HepG2 (cell line): ENCODE data around the gene SLC39A3. TPM values are rescaled to one million over a fixed set of nuclear protein-coding genes. Genes with fewer than 3 reads are reported as not detected.

ENCODE experiments used
- ATAC-seq: fragments of 200-7000 bp; cut with Tn5 transposase; 3 replicates; pipeline ENCODE4 v1.9.1; 2020; ENCODE audit warnings: mild to moderate bottlenecking, moderate library complexity
- BruUV-seq: library from RNA; stranded (reverse); fragments of 400-500 nt; replicated peaks from 2 replicates; lab custom pipeline; 2021; lab: Mats Ljungman, UMichigan
- CTCF ChIA-PET: fragments of 300-600 bp; formaldehyde crosslinking; extraction: SDS; loops from one replicate; lab custom pipeline; 2021; ENCODE audit warnings: low total read pairs, inconsistent platforms, low intra/inter-chr PET ratio; lab: Yijun Ruan, JAX
- POLR2A ChIA-PET: fragments of 350-600 bp; sonication (Branson Sonifier 250); formaldehyde crosslinking; loops from one replicate; lab custom pipeline; 2020; ENCODE audit warnings: antibody characterized with exemption, inconsistent platforms; lab: Yijun Ruan, JAX
- DNase-seq: peaks from one replicate; pipeline ENCODE4 v3.0.0-alpha.2; 2015; ENCODE audit warnings: low spot score
- FAIRE-seq: peaks from 3 replicates; lab custom pipeline; 2011; peaks lifted over from hg19 to GRCh38; lab: Jason Lieb, UNC
- H2AFZ ChIP-seq: one replicate; pipeline ENCODE4 v1.6.1; 2011; ENCODE audit warnings: low read length, inconsistent platforms
- H3K27ac ChIP-seq: fragments of 300-600 bp; 3 replicates; pipeline ENCODE4 v1.8.0; 2011; ENCODE audit warnings: mixed run types, mild to moderate bottlenecking, mixed read lengths, low read length, inconsistent platforms; ENCODE audit not compliant: insufficient read depth; ENCODE audit errors: extremely low read length
- H3K27me3 ChIP-seq, 2 experiments: fragments of 200-600 bp in 1 of 2; 2 replicates in 1 of 2; 3 replicates in 1 of 2; pipeline versions ENCODE4 v1.6.0 to v1.8.0; 2011; ENCODE audit warnings: low read length in 2 of 2, mild to moderate bottlenecking in 2 of 2, moderate library complexity in 2 of 2, inconsistent platforms in 1 of 2; ENCODE audit not compliant: insufficient read depth in 2 of 2, control insufficient read depth in 1 of 2
- H3K36me3 ChIP-seq, 2 experiments: fragments of 200-600 bp in 1 of 2; replicated peaks in 1 of 2; 2 replicates in 1 of 2; 3 replicates in 1 of 2; pipeline versions ENCODE4 v1.5.1 to v1.8.0; 2011; ENCODE audit warnings: low read length in 2 of 2, inconsistent platforms in 1 of 2; ENCODE audit not compliant: insufficient read depth in 2 of 2, control insufficient read depth in 1 of 2
- H3K4me1 ChIP-seq: 2 replicates; pipeline ENCODE4 v1.5.1; 2012; ENCODE audit warnings: low read length, inconsistent platforms; ENCODE audit not compliant: insufficient read depth
- H3K4me2 ChIP-seq: 2 replicates; pipeline ENCODE4 v1.6.0; 2011; ENCODE audit warnings: low read depth, low read length, inconsistent platforms
- H3K4me3 ChIP-seq, 3 experiments: fragments of 200-600 bp in 1 of 3; sonication (generic), shearing (Covaris generic) in 1 of 3; replicated peaks in 1 of 3; 2 replicates each; pipeline ENCODE4 v1.5.1; 2011 to 2016; ENCODE audit warnings: low read length in 3 of 3, inconsistent platforms in 2 of 3, low read depth in 2 of 3, mild to moderate bottlenecking in 2 of 3, control low read depth in 1 of 3, mixed read lengths in 1 of 3; ENCODE audit not compliant: insufficient read depth in 1 of 3
- H3K79me2 ChIP-seq: one replicate; pipeline ENCODE4 v1.6.1; 2011; ENCODE audit warnings: low read length, inconsistent platforms; ENCODE audit not compliant: insufficient read depth
- H3K9ac ChIP-seq: 2 replicates; pipeline ENCODE4 v1.6.0; 2011; ENCODE audit warnings: mild to moderate bottlenecking, low read depth, low read length, inconsistent platforms; ENCODE audit not compliant: insufficient read depth
- H3K9me3 ChIP-seq: 2 replicates; pipeline ENCODE4 v1.5.1; 2012; ENCODE audit warnings: mild to moderate bottlenecking, low read length
- H4K20me1 ChIP-seq: 2 replicates; pipeline ENCODE4 v1.6.0; 2011; ENCODE audit warnings: inconsistent platforms, mild to moderate bottlenecking, low read length, moderate library complexity; ENCODE audit not compliant: insufficient read depth
- ADNP ChIP-seq: sonication (generic); formaldehyde crosslinking; IDR thresholded peaks from 2 replicates; pipeline ENCODE4 v1.4.0; 2020; ENCODE audit warnings: missing genetic modification reagents
- EP300 ChIP-seq, 3 experiments: sonication (generic) in 1 of 3; formaldehyde crosslinking in 1 of 3; IDR thresholded peaks; 2 replicates each; pipeline versions ENCODE4 v1.5.1 to v1.6.1; 2011 to 2020; ENCODE audit warnings: low read depth in 2 of 3, low read length in 2 of 3, borderline replicate concordance in 1 of 3, improper control_type of control experiment in 1 of 3, mild to moderate bottlenecking in 1 of 3, missing genetic modification reagents in 1 of 3, moderate library complexity in 1 of 3
- RFX5 ChIP-seq: IDR thresholded peaks from 2 replicates; pipeline ENCODE4 v1.6.1; 2011; ENCODE audit warnings: low read depth, low read length, improper control_type of control experiment
- SETDB1 ChIP-seq: sonication (generic); formaldehyde crosslinking; IDR thresholded peaks from 2 replicates; pipeline ENCODE4 v1.5.1; 2020; ENCODE audit warnings: missing genetic modification reagents, mild to moderate bottlenecking, borderline replicate concordance
- SNAPC2 ChIP-seq: sonication (generic); formaldehyde crosslinking; IDR thresholded peaks from 2 replicates; pipeline ENCODE4 v1.8.1; 2022; ENCODE audit warnings: mild to moderate bottlenecking, missing genetic modification reagents
- TEAD3 ChIP-seq: optimal IDR thresholded peaks from 2 replicates; pipeline ENCODE3; 2016; ENCODE audit warnings: borderline replicate concordance
- XBP1 ChIP-seq: sonication (generic); formaldehyde crosslinking; IDR thresholded peaks from 2 replicates; pipeline ENCODE4 v1.5.0; 2020; ENCODE audit warnings: missing genetic modification reagents
- ZFY ChIP-seq: sonication (generic); formaldehyde crosslinking; IDR thresholded peaks from 2 replicates; pipeline ENCODE4 v1.4.0; 2020; ENCODE audit warnings: missing genetic modification reagents
- ZNF563 ChIP-seq: sonication (generic); formaldehyde crosslinking; IDR thresholded peaks from 2 replicates; pipeline ENCODE4 v1.8.0; 2022; ENCODE audit warnings: mild to moderate bottlenecking, moderate library complexity, missing genetic modification reagents
- ZNF788 ChIP-seq: sonication (generic); formaldehyde crosslinking; IDR thresholded peaks from 2 replicates; pipeline ENCODE4 v1.5.0; 2020; ENCODE audit warnings: mild to moderate bottlenecking, missing genetic modification reagents, borderline replicate concordance
- WGBS: methylation state at CpG from one replicate; pipeline ENCODE4 v1.1.6; 2017; ENCODE audit warnings: low lambda C conversion rate; 5-methylcytosine and 5-hydroxymethylcytosine counted together
- in situ Hi-C: cut with HindIII; loops from 2 replicates; pipeline ENCODE4 v1.10.0; 2017; ENCODE audit warnings: low pct_unique_long_range_greater_than_20kb; ENCODE audit not compliant: extremely low pct_ligation_motif_present
- intact Hi-C: fragments of 100-400 bp; cut with micrococcal nuclease; formaldehyde crosslinking; loops from one replicate; pipeline ENCODE4 v1.10.0; 2022; ENCODE audit not compliant: unreplicated experiment
- polyA plus RNA-seq, 8 experiments: library from polyadenylated mRNA; depleted of rRNA in 3 of 8; stranded (reverse) in 7 of 8; unstranded in 1 of 8; fragments of >200 nt; fragmentation: Illumina TruSeq in 4 of 8; extraction: Trizol in 4 of 8; gene quantifications; 2 replicates each; pipeline versions ENCODE4 v1.2.1 to v1.2.3, GENCODE V29; 2011 to 2016; ENCODE audit warnings: low read depth in 4 of 8, missing spikeins in 1 of 8, mixed read lengths in 1 of 8; ENCODE audit not compliant: insufficient read depth in 1 of 8
- total RNA-seq, 5 experiments: library from RNA; depleted of rRNA; stranded (reverse); fragments of >200 nt; fragmentation: Illumina TruSeq; extraction: Trizol; gene quantifications; 2 replicates each; pipeline ENCODE4 v1.2.3, GENCODE V29; 2016; ENCODE audit warnings: low read depth in 1 of 5

Gene SLC39A3
- total and polyA plus RNA-seq, 2 of the 13 experiments (the other 11 are each of a cell fraction or from before 2014, with no cell fraction given): 33.6 to 41.6 TPM

- Histone ChIP-seq H4K20me1 (peaks cover 19% of the 10 kb centered on the region; the same call in 1 of the 2 replicates), H3K27me3 (no peaks in the 10 kb centered on the region), H3K79me2 (peaks cover 38% of the 10 kb centered on the region), H3K9ac (no peak overlapping the region), H3K9me3 (no peaks in the 10 kb centered on the region), H3K4me1 (no peaks in the 10 kb centered on the region), H3K27ac (no peak overlapping the region), H3K4me3 (no peak overlapping the region), H3K4me2 (no peak overlapping the region), H2AFZ (no peak overlapping the region), H3K36me3 (peaks cover 27 to 60% of the 10 kb centered on the region in 2 experiments; a peak in 4 of 5 replicates)
- in situ Hi-C loops: no loop called here
- DNase-seq: no peak
- no peak for TF ChIP-seq ZNF788 (CRISPR knock-in tag)
- TF ChIP-seq ADNP: no peak
- TF ChIP-seq RFX5: no peak
- no peak for TF ChIP-seq SETDB1 (CRISPR knock-in tag)
- no peak for TF ChIP-seq TEAD3 (CRISPR knock-in tag)
- TF ChIP-seq ZNF563 (CRISPR knock-in tag): no peak
- TF ChIP-seq ZFY (CRISPR knock-in tag): no peak
- no peak for TF ChIP-seq XBP1 (CRISPR knock-in tag)
- TF ChIP-seq SNAPC2 (CRISPR knock-in tag): no peak
- no peak for TF ChIP-seq EP300 (IDR thresholded peaks at IDR 0.05; ENCODE audit: low read depth in 2 of 2, low read length in 2 of 2)
- no peak for TF ChIP-seq EP300 (CRISPR knock-in tag; IDR thresholded peaks at IDR 0.05; ENCODE audit: borderline replicate concordance)
- no peak for ATAC-seq
- FAIRE-seq: no peak
- ChIA-PET CTCF (no interaction called here), POLR2A (no interaction called here)
- no TSS peak for BruUV-seq
- WGBS: 97% methylated on average over 7 of the region's 19 CpGs
- intact Hi-C loops: no loop called here
These were observed 27.9 kb upstream of the SLC39A3 start for GRCh38 chr19:2767688-2768087.
